ELF-1 (cell line): ENCODE results near the gene SLC25A21.
"Not testable (repeated sequence)": the region's sequence is repeated elsewhere in the genome, so short reads cannot be mapped to it uniquely, and the experiment has no call there.

Experiments used
- DNase-seq: peaks from one replicate; pipeline ENCODE4 v3.0.0-alpha.2; 2016; ENCODE audit warnings: low read depth, low spot score

The SLC25A21 gene

GRCh38 chr14:37172024-37172869, at the start of gene SLC25A21:
Gene SLC25A21 (minus strand): TSS chr14:37172606.
- DNase-seq, result peak; percentile 89

GRCh38 chr14:37221073-37221472, 48.7 kb upstream of the SLC25A21 start:
- DNase-seq, result no peak

DNA sequence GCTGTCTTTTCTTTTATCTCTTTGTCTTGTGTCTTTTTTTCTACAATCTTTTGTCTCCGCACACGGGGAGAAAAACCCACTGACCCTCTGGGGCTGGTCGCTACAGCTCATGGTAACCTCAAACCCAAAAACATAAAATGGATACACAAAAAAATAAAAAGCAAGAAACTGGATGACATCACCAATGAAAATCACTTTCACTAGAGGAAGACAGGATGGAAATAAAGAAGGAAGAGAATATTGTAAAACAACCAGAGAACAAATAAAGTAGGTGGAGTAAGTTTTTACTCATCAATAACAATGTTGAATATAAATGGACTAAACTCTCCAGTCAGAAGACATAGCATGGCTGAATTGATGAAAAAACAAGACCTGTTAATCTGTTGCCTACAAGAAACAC, 42.9 kb upstream of the SLC25A21 start:
- DNase-seq, result no peak

- DNase-seq, result no peak
Measured at GRCh38 chr14:37213016-37213415, 40.6 kb upstream of the SLC25A21 start.

GRCh38 chr14:37210448-37210847, 38.0 kb upstream of the SLC25A21 start:
- no peak for DNase-seq

DNA sequence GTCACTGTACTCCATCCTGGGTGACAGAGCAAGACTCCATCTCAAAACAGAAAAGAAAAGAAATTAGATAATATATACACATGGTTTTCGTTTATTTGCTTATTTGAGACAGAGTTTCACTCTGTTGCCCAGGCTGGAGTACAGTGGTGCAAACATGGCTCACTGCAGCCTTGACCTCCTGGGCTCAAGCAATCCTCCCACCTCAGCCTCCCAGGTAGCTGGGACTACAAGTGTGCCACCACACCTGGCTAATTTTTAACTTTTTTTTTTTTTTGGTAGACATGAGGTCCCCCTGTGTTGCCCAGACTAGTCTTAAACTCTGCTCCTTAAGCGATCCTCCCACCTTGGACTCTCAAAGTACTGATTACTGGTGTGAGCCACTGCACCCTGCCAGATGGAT, 37.2 kb upstream of the SLC25A21 start:
- not testable (repeated sequence) for DNase-seq

- DNase-seq, result not testable (repeated sequence)
Measured at GRCh38 chr14:37205623-37206605, 33.5 kb upstream of the SLC25A21 start.

DNA sequence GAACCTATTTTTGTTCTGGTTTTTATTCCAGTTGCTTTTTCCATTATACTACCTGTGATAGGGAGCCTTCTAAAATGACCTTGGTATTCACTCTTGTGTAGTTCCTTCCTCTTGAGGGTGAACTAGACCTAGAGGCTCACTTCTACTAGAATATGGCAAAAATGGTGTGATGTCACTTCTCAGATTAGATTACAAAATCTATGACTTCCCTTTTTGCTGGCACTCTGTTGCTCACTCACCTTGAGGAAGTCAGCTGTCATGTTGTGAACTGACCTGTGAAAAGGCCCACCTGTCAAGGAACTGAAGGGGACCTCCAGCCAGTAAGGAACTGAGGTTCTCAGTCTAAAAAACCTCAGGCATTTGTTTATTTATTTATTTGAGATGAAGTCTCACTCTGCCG, 31.0 kb upstream of the SLC25A21 start:
- DNase-seq, result no peak

GRCh38 chr14:37202812-37203211, 30.4 kb upstream of the SLC25A21 start:
- no peak for DNase-seq

- DNase-seq, result no peak
Measured at GRCh38 chr14:37202265-37202664, 29.9 kb upstream of the SLC25A21 start.

GRCh38 chr14:37201724-37202123, 29.3 kb upstream of the SLC25A21 start:
- DNase-seq, result no peak

DNA sequence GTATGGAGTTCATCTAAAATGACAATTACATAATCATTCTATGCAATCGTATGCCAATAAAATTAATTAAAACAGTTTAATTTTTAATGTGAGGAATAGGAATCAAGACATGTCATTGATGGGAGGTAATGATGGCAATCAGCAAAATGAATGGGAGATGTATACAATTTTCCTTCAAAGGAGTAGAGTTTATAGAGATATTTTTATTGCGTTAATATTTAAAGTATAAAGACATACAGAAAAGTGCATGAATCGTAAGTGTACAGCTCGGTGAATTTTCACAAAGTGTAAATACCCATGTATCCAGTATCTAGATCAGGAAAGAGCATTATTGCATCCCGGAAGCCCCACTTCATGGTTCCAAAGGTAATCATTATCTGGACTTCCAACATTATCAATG, 26.5 kb upstream of the SLC25A21 start:
- DNase-seq, result no peak

- no peak for DNase-seq
Measured at GRCh38 chr14:37198273-37198598, 25.8 kb upstream of the SLC25A21 start.

DNA sequence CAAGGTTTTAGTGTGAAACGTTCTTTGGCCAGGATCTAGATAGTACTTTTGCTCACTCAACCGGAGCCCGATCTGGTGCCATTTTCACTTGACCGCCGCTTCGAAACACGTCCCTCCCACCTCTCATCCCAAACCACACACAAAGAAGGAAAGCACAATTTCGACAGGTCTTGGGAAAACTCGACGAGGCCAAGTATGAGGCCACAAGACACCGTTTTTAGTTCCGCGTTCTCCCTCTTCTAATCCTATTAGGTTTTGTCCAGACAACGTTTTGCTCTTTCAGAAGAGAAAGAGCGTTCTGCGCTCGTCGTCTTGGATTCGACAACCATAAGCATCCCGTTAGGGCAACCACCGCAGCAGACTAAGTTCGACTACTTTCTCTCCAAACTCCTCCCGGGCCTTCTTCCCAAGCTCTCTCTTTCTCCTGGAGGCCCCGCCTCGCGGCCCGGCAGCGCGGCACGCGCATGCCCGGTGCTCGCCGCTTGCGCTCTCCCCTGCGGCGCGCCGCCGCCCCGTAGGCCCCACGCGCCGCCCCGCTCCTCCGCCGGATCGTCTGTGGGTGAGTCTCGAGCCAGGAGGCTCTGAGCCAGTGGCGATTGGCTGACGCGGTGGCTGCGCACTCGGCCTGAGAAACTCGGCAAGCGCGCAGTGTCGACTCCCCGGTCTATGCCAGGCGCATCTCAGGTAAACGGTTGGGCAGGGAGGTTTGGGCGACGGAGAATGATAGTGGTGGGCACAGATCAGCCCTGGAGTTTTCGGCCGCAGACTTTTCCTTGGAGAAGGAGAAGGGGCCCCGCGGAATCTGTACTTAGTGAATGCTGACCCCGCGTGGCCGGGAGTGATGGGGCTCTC, 25.2 kb upstream of the SLC25A21 start, which contains the start of gene MIPOL1:
MIPOL1 (plus strand) TSS at position 517 of the 852 bp plus-strand sequence. CDS start 49,952 bp downstream, outside the sequence.
- peak; percentile 84 for DNase-seq

DNA sequence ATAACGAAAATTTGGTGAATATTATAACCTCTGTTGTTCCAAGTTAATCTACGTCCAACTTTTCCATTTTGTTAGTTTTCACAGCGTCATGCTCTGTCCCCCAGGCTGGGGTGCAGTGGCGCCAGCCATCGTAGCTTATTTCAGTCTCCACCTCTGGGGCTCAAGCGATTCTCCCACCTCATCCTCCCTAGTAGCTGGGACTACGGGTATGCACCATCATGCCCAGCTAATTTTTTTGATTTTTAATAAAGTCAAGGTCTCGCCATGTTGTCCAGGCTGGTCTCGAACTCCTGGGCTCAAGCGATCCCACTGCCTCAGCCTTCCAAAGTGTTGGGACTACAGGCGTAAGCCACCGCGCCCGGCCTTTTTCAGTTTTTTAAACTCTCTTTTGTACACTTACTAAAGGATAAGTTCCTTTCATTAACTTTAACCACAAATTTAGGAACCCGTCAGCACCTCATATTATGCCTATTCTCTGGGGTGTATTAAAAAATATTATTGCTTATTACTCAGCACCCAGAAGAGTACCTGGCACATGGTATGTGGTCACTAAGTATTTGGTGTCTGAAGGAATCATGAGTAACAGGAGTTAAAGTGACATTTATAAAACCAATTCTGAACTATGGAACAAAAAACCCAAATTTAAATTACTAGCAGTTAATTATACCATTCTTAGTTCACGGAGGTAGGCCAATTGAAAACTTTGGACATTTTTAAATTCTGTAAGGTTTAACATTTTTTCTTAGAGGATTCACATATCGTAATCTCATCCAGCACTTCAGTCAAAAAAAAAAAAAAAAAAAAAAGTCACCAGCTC, 24.4 kb upstream of the SLC25A21 start:
- no peak for DNase-seq

GRCh38 chr14:37195327-37195726, 22.9 kb upstream of the SLC25A21 start:
- no peak for DNase-seq

DNA sequence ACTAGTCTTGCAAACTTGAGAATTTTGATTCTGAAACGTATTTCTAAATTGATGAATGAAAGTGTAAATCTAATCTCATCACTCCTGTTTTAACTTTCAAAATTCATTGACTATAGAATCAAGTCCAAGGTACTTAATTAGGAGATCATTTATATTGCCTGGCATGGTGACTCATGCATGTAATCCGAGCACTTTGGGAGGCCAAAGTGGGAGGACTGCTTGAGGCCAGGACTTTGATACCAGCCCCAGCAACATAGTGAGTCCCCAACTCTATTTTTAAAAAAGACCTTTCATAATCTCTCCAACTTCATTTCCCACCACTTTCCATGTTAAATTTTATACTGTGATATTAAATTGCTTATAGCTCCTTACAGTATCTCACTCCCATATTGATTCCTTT, 22.3 kb upstream of the SLC25A21 start:
- no peak for DNase-seq

DNA sequence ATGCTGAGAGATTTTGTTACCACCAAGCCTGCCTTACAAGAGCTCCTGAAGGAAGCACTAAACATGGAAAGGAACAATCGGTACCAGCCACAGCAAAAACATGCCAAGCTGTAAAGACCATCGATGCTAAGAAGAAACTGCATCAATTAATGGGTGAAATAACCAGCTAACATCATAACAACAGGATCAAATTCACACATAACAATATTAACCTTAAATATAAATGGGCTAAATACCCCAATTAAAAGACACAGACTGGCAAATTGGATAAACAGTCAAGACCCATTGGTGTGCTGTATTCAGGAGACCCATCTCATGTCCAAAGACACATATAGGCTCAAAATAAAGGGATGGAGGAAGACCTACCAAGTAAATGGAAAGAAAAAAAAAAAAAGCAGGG, 17.3 kb upstream of the SLC25A21 start:
- not testable (repeated sequence) for DNase-seq

DNA sequence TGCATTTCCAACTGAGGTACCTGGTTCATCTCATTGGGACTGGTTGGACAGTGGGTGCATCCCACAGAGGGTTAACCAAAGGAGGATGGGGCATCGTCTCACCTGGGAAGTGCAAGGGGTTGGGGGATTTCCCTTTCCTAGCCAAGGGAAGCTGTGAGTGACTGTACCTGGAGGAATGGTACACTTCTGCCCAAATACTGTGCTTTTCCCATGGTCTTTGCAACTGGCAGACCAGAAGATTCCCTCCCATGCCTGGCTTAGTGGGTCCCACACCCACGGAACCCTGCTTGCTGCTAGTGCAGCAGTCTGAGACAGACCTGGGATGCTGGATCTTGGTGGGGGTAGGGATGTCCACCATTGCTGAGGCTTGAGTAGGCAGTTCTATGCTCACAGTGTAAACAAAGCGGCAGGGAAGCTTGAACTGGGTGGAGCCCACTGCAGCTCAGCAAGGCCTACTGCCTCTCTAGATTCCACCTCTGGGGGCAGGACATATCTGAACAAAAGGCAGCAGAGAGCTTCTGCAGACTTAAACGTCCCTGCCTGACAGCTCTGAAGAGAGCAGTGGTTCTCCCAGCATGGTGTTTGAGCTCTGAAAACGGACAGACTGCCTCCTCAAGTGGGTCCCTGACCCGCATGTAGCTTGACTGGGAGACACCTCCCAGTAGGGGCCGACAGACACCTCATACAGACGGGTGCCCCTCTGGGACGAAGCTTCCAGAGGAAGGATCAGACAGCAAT, 15.6 kb upstream of the SLC25A21 start:
- peak; percentile 25 for DNase-seq

DNA sequence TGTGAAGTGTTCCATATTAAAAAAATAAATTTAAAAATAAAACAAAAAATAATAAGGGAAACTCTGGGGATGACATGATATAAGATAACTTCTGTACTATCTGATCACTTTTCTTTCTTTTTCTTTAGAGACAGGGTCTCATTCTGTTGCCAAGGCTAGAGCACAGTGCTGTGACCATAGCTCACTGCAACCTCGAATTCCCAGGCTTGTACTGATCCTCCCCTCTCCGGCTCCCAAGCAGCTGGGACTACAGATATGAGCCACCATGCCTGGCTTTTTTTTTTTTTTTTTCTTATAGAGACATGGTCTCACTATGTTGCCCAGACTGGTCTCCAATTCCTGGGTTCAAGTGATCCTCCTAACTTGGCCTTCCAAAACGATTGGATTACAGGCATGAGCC, 14.9 kb upstream of the SLC25A21 start:
- no peak for DNase-seq
